ENCODE results near the gene PLAGL1.
"Not testable (repeated sequence)": the region's sequence is repeated elsewhere in the genome, so short reads cannot be mapped to it uniquely, and the experiment has no call there.

The PLAGL1 gene

DNA sequence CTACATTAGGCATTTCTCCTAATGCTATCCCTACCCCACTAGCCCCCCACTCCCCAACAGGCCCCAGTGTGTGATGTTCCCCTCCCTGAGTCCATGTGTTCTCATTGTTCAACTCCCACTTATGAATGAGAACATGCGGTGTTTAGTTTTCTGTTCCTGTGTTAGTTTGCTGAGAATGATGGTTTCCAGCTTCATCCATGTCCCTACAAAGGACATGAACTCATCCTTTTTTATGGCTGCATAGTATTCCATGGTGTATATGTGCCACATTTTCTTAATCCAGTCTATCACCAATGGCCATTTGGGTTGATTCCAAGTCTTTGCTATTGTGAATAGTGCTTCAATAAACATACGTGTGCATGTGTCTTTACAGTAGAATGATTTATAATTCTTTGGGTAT lies 1.6 kb upstream of the PLAGL1 start:
- not testable (repeated sequence) for DNase-seq (ENCODE audit: low read depth, low spot score)

- no peak for DNase-seq (ENCODE audit: low read depth, low spot score)
These were observed 787 bp upstream of the PLAGL1 start for GRCh38 chr6:144008846-144009245.

- DNase-seq (ENCODE audit: low read depth, low spot score): no peak
These were observed 460 bp downstream of the PLAGL1 start for GRCh38 chr6:144007478-144008119.

DNA sequence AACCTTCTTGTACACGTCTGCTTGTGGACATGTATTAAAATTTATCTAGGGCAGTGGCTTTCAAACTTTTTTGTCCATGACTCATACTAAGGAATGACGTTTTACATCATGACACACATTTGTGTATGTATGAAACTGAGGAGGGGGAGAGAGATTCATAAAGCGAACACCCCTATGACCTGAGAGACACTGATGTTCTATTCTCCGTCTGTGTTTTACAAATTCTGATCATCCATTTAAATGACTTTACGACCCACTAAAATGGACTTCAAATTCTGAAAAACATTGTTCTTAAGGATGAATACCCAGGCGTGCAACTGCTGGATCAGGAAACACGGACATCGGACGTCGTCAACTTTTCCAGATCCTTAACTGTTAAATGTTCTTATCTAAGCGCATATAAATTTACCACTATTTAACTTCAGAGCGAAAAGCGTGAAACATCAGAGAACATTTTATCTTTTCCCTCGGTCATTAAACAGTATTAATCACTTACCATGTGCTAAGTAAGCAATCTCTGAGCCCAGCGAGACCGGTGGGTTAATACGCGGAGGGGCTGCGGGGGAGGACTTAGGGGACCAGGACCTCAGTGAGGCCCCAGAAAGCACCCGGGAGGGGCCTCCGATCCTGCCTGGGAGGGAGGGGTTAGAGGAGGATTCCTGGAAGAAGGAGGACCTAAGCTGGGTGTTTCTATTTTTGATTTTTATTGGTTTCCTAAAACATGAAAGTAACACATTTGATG lies 1.2 kb downstream of the PLAGL1 start:
- no peak for DNase-seq (ENCODE audit: low read depth, low spot score)

GRCh38 chr6:143999406-143999805 lies 8.7 kb downstream of the PLAGL1 start:
- no peak for DNase-seq (ENCODE audit: low read depth, low spot score)

GRCh38 chr6:143998686-143999085 lies 9.4 kb downstream of the PLAGL1 start:
- no peak for DNase-seq (ENCODE audit: low read depth, low spot score)

DNA sequence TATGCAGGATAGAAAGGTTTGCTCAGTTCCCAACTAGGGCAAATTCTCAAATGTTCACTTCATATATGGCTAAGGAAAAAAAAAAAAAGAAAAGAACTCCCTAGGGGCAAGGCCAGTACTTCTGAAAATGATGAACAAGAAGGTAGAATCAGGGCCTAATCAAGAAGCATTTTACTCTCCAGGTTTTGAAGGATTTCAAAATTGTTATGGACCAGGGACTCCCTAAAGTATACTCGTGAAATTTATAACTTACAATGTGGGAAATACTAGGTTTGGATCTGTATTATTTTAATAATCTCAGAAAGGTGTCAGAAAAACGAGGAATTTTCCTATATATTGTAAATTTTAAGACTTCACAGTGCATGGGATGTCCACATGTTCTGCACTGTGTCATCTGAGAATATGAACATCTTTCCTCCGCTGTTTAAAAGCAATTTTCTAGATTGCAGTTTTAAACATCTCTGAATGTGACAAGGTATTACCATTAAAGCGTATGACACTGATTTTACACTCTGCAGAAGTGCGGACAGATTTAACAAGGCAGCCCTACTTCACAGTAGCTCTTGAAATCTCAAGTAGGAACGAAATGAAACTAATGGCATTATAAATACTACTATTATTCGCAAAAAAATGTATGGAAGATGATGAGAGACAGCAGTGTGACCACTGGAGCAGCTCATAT lies 14.0 kb downstream of the PLAGL1 start:
- no peak for DNase-seq (ENCODE audit: low read depth, low spot score)

GRCh38 chr6:143992285-143992684 lies 15.8 kb downstream of the PLAGL1 start:
- DNase-seq (ENCODE audit: low read depth, low spot score): no peak

DNA sequence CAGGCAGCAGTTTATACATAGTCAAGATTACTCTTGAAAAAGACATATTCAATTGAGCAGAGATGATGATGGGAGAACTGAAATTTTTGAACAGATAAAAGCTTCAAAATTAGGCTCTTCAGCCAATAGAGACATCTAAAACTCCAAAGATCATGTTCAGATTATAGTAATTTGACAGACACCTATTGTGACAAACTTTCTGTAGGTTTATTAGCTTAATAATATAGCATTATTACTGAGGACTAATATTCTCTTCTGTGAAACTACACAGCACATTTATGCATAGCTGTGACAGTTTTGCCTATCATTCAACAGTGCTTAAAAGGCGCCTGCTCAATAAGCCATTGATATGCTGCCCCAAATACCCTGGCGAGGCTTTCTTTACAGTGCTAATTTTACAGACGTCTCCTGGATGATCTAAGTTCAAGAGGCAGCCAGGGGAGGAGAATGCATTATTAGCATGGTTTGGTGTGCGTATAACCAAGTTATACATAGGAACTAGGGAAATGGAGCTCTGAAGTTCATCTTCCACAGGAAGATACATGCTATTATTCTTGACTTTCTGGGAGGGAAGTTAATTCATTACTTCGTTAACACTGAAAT lies 21.5 kb downstream of the PLAGL1 start:
- no peak for DNase-seq (ENCODE audit: low read depth, low spot score)

GRCh38 chr6:143984666-143985065 lies 23.4 kb downstream of the PLAGL1 start:
- no peak for DNase-seq (ENCODE audit: low read depth, low spot score)

GRCh38 chr6:143982968-143983367 lies 25.1 kb downstream of the PLAGL1 start:
- DNase-seq (ENCODE audit: low read depth, low spot score): no peak

GRCh38 chr6:143980921-143981320 lies 27.1 kb downstream of the PLAGL1 start:
- no peak for DNase-seq (ENCODE audit: low read depth, low spot score)

GRCh38 chr6:143976806-143977349 lies 31.2 kb downstream of the PLAGL1 start:
- no peak for DNase-seq (ENCODE audit: low read depth, low spot score)

DNA sequence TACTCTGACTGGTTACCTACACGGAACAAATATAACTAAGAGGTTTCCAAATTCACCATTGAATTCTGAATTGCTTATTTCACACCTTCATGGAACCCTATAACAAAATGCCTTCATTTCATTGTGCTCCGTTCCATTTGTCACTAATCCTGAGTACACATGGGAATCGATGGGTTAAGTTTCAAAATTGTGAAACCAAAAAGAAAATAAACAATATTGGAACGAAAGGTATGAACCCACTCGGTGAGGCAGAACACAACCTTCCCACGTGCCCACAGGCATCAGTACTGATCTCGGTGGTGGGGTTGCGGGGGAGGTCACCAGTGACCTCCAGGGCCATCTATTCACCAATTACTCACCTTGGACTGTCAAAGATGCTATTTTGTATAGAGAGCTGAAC lies 34.0 kb downstream of the PLAGL1 start:
- DNase-seq (ENCODE audit: low read depth, low spot score): no peak

- no peak for DNase-seq (ENCODE audit: low read depth, low spot score)
These were observed 34.7 kb downstream of the PLAGL1 start for GRCh38 chr6:143973097-143973966.

- no peak for DNase-seq (ENCODE audit: low read depth, low spot score)
These were observed 36.4 kb downstream of the PLAGL1 start for GRCh38 chr6:143971482-143972205.

DNA sequence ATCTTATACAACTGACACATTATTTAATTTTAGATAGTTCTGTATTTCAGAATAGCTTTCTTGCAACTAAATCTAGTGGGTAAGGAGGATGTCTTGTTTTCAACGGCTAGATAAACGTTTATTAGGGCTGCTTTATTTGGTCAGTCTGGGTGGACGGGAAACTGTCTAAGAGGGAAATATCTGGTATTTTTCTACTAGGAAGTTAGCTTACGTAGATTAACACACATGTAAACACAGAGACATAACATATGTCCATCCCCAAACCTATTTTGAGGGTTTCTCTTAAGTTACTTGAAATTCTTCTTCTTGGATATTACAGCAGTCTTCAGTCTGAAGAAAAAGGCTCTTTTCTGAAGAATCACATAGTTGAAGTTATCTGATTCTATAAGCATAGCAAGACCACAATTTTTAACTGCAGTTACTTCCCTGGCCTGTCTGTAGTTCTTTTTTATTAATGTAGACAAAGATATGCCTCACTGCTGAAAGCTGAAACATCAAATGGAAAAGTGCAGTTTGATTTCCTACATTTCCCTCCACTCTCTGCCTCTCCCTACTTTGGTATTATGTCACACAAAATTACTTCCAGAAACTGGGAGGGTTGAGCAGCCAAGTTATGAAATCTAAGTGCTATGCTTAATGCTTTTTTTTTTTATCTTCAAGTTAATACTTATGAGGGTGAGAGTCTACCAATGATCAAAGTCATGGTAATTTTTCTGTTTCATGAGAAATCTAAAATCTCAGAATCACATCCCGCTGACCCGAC lies 37.4 kb downstream of the PLAGL1 start:
- DNase-seq (ENCODE audit: low read depth, low spot score): no peak

GRCh38 chr6:143969077-143969476 lies 39.0 kb downstream of the PLAGL1 start:
- no peak for DNase-seq (ENCODE audit: low read depth, low spot score)

DNA sequence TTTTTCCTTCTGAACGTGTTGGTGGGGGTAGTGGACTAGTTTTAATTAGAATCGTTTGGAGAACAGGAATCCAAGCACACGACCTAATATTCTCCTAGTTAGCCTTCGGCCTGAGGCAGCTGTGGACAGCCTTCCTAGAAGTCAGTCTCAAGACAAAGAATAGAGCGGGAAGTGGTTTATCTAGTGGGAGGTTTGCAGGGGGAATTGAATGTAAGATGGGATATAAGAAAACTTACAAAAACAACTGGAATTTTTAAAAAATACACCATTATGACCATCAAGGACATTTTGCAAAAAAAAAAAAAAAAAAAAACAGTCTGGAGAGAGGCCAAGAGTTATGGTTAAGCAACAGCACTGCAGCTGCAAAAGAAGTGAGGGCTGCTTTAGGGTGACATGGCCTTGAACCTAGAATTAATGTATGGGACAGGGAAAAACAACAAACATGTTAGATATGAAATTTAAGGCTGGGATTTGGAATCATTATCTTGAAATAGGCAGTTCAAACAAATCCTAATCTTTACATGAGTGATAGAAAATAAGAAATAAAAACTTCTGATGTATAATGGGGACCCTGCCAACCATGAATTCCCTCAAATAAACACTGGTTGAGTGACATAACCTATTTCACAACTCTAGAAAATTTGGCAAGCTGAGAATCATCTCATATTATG lies 40.2 kb downstream of the PLAGL1 start:
- DNase-seq (ENCODE audit: low read depth, low spot score): no peak
